ES-I3 (cell line): ENCODE data around the gene SYNE1.
"Not testable (repeated sequence)": the region's sequence is repeated elsewhere in the genome, so short reads cannot be mapped to it uniquely, and the experiment has no call there.

Experiments used
- H3K36me3 ChIP-seq: 2 replicates; pipeline ENCODE4 v1.6.1; 2013; ENCODE audit warnings: mild to moderate bottlenecking, low read length, control low read depth, moderate library complexity; ENCODE audit not compliant: insufficient read depth
- H3K4me1 ChIP-seq: 2 replicates; pipeline ENCODE4 v1.6.1; 2013; ENCODE audit warnings: mild to moderate bottlenecking, control low read depth, low read length; ENCODE audit not compliant: insufficient read depth
- H3K9ac ChIP-seq: 2 replicates; pipeline ENCODE4 v1.6.1; 2013; ENCODE audit warnings: low read depth, mild to moderate bottlenecking, low read length, moderate library complexity
- H3K9me3 ChIP-seq: 2 replicates; pipeline ENCODE4 v1.6.1; 2013; ENCODE audit warnings: mild to moderate bottlenecking, low read length, moderate library complexity; ENCODE audit not compliant: control insufficient read depth, insufficient read depth

Gene SYNE1

DNA sequence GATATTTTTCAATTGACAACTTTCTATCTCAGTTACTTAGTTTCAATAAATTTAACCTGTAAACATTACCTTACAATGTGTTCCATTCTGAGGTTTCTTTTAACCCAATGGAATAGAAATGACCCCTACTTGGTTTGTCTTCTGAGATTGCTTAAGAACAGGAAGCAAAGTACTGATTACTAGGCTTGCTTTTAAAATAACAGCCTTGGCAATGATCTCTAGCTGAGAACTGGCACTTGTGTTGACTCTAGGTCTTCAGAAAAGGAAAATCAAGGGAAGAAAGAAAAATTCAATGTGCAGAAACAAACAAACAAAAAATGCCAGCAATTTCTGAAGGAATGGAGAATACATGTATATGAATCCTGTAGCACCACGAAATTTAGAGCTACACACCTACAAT is 66.1 kb downstream of the SYNE1 start:
- no peaks in the 10 kb centered on the region for H3K9me3 ChIP-seq
- H3K4me1 ChIP-seq: peaks cover 4% of the 10 kb centered on the region; the same call in 1 of the 2 replicates
- H3K36me3 ChIP-seq: no peaks in the 10 kb centered on the region
- no peak overlapping the region for H3K9ac ChIP-seq

DNA sequence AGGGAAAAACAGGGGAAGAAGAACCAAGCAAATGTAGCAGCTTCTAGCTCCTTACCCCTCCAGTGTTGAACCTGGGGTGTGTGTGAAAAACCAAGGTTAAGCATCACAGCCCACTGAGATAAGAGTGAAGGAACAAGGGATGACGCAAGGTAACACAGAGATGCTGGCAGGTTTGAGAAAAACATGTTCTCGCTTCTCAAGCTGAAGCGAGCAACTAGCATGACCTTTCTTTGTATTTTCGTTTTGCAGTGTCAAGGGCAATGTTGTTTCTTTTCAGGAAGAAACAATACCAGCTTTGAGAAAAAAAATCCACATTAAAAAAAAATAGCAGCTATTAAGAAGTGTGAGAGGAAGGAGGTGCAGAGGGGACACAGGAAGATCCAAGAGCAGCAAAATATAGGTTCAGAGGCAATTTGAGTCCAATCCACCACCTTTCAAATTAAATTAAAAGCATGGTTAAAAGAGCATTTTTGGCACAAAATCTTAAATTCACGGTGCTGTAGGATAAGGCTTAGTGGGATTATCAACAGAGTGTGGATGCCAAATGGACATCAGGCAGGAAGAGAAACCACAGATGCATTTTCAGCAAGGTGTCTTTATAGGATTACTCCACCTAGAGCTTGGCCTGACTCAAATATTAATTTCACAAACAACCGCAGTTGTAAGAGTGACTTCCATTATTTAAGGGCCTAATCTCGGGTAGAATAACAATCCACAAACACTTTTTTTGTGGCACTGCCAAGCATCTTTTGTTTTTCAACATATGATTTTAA is 70.9 kb downstream of the SYNE1 start:
- Histone ChIP-seq H3K4me1 (0 out of 2 replicates have a peak, but pooled peaks cover 4% of the 10 kb centered on the region), H3K9me3 (no peaks in the 10 kb centered on the region), H3K36me3 (no peaks in the 10 kb centered on the region), H3K9ac (no peak overlapping the region)

DNA sequence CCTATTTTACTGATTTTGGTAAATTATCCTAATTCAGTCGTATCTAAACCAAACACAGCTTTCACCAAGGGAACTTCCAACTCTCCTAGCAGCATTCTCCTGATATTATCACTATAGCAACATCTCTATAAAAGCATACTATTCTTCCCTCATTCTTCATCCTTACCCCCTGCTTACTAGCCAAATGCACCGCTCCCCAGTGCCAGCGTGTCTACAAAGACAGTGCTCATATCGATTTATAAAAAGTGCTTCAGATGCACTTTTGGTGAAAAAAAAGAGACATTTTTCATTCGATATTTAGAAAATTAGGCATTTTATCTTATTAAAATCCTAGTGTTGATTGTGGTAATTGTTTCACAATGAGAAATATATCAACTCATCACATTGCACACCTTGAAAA is 74.0 kb downstream of the SYNE1 start:
- no peaks in the 10 kb centered on the region for H3K4me1 ChIP-seq
- H3K9ac ChIP-seq: no peak overlapping the region
- H3K36me3 ChIP-seq: no peaks in the 10 kb centered on the region

DNA sequence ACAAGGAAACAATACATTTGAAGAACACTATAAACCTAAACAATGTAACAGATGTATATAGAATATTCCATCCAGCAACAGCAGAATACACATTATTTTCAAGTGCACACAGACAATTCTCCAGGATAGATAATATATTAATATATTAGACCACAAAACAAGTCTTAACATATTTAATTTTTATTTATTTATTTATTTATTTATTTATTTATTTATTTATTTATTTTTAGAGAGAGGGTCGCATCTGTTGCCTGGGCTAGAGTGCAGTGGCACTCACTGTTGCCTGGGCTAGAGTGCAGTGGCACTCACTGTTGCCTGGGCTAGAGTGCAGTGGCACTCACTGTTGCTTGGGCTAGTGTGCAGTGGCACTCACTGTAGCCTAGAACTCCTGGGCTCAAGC is 78.4 kb downstream of the SYNE1 start:
- not testable (repeated sequence) for H3K36me3 ChIP-seq, H3K9ac ChIP-seq, H3K9me3 ChIP-seq, H3K4me1 ChIP-seq

More for the DNA sequence above, 74.0 kb downstream of the SYNE1 start:
- no peaks in the 10 kb centered on the region for H3K9me3 ChIP-seq

DNA sequence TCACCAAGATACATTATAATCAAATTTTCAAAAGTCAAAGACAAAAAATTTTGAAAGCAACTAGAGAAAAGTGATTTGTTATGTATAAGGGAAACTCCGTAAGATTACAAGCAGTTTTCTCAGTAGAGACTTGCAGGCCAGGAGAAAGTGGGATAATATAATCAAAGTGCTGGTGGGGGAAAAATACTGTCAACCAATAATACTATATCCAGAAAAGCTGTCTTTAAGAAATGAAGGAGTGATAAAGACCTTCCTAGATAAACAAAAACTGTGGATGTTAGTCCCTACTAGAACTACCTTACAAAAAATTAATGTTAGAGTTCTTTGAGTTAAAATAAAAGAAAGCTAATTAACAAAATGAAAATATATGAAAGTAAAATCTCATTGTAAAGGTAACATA is 79.7 kb downstream of the SYNE1 start:
- H3K9ac ChIP-seq: no peak overlapping the region
- no peaks in the 10 kb centered on the region for H3K36me3 ChIP-seq
- no peaks in the 10 kb centered on the region for H3K9me3 ChIP-seq
- H3K4me1 ChIP-seq: no peaks in the 10 kb centered on the region

DNA sequence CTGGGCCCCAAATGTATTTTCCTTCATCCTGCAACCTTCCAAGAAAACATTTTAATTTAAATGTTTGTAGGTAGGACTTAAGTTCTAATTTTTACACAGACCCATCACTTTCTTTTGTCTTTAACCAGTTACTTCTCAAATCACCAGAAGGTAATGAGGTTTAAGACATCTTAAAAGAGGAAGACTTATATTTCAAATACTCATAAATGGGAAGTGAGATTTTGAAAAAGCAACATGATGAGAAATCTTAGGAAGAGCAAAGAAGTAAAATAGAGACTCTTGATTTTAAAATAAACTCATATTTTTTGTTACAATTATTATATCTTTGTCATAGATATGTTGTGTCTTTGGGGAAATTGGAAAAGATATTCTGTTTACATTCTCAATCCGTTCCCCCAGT is 82.3 kb downstream of the SYNE1 start:
- Histone ChIP-seq H3K36me3 (no peaks in the 10 kb centered on the region), H3K9me3 (no peaks in the 10 kb centered on the region), H3K9ac (no peak overlapping the region), H3K4me1 (no peaks in the 10 kb centered on the region)

DNA sequence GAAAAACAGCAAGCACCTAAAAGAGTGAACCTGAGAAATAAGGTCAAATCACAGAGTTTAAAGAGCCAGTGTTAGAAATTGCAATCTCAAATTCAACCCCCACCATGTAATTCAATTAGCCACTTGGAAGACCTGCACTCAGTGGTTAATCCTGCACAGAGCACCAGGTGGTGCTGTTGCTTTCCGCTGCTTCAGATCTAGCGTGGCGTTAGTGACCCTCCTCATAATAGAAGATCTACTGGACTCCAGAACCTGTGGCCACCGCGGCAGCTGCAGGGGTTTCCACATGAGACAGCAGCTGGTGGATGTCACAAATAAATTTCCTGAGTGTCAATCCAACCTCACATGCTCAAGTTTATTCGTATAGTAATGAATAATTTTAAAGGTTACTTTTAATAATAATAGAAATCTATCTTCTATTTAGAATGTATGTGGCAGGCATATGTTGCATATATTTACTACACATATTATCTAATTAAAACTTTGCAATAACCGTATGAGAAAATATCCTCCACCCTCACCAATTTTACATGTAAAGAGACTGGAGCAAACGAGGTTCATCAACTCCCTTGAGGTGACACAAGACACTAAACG is 84.4 kb downstream of the SYNE1 start:
- Histone ChIP-seq H3K9ac (no peak overlapping the region), H3K9me3 (no peaks in the 10 kb centered on the region), H3K36me3 (no peaks in the 10 kb centered on the region), H3K4me1 (no peaks in the 10 kb centered on the region)

DNA sequence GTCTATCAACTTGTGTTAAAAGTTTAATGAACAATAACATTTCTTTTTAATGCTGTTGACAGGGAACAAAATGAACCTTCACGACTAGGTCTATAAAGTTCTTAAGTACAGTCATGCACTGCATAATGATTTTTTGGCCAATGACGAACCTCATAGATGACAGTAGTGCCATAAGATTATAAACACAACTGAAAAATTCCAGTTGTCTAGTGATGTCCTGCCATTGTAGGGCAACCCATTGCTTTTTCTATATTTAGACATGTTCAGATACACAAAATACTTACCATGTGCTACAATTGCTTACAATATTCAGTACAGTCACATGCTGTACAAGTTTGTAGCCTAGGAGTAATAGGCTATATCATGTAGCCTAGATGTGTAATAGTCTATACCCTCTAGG is 93.6 kb downstream of the SYNE1 start:
- H3K9me3 ChIP-seq: no peaks in the 10 kb centered on the region
- H3K4me1 ChIP-seq: no peaks in the 10 kb centered on the region
- no peak overlapping the region for H3K9ac ChIP-seq

DNA sequence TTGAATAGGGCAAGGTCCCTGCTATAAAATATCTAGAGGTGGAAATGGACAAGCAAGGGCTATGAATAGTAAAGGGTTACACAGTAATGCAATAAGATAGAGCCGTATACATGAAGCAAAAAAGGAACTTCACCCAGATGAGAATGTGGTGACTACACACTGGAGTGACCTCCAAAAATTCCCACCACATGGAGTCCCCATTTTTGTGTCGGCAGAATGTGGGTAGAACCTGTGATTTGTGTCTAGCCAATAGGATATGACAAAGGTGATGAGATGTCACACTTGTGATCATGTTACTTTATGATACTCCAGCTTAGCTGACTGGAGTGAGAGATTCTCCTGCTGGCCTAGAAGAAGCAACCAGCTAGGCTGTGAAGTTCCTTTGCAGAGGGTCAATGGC is 96.8 kb downstream of the SYNE1 start:
- Histone ChIP-seq H3K9me3 (no peaks in the 10 kb centered on the region), H3K4me1 (no peaks in the 10 kb centered on the region), H3K36me3 (no peaks in the 10 kb centered on the region), H3K9ac (no peak overlapping the region)

More for the DNA sequence above, 93.6 kb downstream of the SYNE1 start:
- no peaks in the 10 kb centered on the region for H3K36me3 ChIP-seq

DNA sequence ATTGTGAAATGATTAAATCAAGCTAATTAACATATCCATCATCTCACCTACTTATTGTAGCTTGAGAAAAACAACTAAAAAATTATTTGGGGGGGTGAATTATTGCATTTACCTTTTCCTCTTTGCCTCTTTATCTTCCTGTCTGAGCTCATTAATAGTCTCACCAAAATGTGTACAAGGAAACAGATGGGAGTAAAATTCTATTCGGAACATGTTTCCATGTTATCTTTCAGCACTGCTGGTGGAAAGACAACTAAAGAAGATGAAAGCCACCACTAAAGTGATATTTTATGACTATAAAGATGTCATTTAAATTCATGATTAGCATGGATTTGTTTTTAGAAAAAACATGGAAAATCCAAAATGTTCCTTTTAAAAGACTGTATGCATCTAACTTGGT is 102.6 kb downstream of the SYNE1 start:
- no peak overlapping the region for H3K9ac ChIP-seq
- H3K4me1 ChIP-seq: no peaks in the 10 kb centered on the region
- H3K36me3 ChIP-seq: no peaks in the 10 kb centered on the region
- no peaks in the 10 kb centered on the region for H3K9me3 ChIP-seq

DNA sequence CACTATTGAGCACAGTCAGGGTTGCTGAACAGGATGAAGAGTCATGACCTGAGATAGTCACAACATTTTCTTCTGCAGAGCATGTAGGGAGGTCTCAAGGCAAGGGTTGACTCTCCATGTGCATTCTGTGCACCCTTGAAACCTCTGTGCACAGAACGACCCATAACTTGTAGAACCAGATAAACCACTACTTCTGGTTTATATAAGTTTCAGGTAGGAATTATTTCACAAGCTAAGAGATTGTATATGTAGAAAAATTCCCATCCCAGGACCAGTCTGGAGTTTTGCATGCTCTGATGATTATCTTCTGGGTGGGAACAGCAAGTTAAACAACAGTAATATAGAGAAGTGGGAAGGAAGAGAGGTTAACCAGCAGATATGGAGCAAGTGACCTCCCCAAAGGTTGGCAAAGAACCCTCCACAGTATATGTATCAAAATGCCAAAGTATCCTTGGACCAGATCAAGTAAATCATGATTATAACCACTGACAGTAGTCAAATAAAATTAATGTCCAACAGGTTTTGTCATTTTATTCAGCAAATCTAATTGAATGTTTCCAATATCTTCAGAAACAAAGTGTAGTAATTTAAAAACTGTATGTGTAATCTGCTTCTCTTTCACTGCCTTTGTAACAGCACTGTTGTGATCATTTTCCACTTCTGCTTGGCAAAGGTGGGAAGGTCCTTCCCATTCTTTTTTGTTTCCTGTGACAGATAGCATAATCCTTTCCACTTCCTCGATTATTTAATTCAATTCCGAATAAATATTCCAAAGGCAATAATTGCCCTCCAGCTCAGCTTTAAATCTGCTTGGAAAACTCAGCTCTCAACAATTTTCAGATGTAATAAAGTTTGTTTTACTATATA is 104.4 kb downstream of the SYNE1 start:
- Histone ChIP-seq H3K9ac (no peak overlapping the region), H3K36me3 (no peaks in the 10 kb centered on the region), H3K4me1 (no peaks in the 10 kb centered on the region), H3K9me3 (no peaks in the 10 kb centered on the region)

DNA sequence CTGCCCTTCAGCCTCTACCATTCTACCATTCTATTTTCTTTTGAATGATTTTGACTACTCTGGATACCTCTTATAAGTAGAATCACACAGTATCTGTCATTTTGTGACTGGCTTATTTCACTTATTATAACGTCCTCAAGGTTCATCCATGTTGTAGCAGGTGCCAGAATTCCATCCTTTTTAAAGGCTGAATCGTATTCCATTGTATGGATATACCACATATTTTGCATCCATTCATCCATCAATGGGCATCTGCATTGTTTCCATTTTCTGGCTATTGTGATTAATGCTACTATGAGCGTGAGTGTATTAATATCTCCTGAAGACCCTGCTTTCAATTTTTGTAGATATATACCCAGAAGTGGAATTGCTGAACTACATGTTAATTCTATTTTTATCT is 105.5 kb downstream of the SYNE1 start:
- no peaks in the 10 kb centered on the region for H3K4me1 ChIP-seq
- H3K9ac ChIP-seq: no peak overlapping the region
- H3K9me3 ChIP-seq: no peaks in the 10 kb centered on the region
- no peaks in the 10 kb centered on the region for H3K36me3 ChIP-seq

DNA sequence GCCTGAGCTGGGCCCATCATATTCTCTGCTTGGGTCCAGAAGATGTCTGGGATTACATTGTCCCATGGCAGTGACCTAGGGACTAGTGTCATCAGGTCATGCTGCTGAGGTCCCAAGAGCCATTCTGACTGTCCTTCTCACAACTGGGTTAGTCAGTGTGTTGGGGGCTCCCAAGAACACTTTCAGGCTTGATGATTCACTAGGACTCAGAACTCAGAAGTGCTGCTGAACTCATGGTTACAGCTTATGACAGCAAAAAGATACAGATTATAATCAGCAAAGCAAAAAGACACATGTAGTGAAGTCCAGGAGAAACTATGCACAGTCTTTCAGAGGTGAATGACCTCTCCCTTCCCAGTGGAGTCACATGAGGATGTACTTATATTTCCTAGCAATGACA is 107.8 kb downstream of the SYNE1 start:
- Histone ChIP-seq H3K4me1 (no peaks in the 10 kb centered on the region), H3K9ac (no peak overlapping the region), H3K9me3 (no peaks in the 10 kb centered on the region), H3K36me3 (no peaks in the 10 kb centered on the region)

DNA sequence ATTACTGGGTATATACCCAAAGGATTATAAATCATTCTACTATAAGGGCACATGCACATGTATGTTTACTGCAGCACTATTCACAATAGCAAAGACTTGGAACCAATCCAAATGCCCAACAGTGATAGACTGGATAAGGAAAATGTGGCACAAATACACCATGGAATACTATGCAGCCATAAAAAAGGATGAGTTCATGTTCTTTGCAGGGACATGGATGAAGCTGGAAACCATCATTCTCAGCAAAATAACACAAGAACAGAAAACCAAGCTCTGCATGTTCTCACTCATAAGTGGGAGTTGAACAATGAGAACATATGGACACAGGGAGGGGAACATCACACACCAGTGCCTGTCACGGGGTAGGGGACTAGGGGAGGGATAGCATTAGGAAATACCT is 123.0 kb downstream of the SYNE1 start:
- not testable (repeated sequence) for H3K9ac ChIP-seq, H3K9me3 ChIP-seq, H3K36me3 ChIP-seq, H3K4me1 ChIP-seq

DNA sequence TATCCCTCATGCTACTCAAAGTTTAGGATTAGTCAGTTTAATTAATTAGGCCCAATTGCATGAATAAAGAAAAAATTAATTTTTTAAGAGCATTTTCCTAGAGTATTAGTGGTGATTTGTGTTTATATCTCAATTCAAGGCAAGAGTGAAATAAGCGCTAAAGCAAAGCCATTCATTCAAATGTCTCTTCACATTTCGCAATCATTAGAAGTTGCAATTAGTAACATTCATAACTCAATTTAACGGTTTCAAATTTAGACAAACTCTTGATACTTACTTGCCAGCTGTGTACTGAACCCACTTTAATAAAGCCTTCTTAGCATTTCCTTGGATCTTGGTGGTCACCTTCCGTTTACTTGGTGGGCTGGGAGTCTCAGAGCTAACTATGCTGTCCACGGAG is 127.2 kb downstream of the SYNE1 start:
- Histone ChIP-seq H3K4me1 (no peaks in the 10 kb centered on the region), H3K9ac (no peak overlapping the region), H3K9me3 (no peaks in the 10 kb centered on the region), H3K36me3 (no peaks in the 10 kb centered on the region)
